HG02870 (cell line): ENCODE measurements around the gene PAEP.

Source experiments
- ATAC-seq: cut with Tn5 transposase; IDR thresholded peaks from one replicate; pipeline ENCODE4 v1.9.1; 2021; ENCODE audit warnings: mild to moderate bottlenecking, moderate library complexity; ENCODE audit not compliant: unreplicated experiment

PAEP gene

DNA sequence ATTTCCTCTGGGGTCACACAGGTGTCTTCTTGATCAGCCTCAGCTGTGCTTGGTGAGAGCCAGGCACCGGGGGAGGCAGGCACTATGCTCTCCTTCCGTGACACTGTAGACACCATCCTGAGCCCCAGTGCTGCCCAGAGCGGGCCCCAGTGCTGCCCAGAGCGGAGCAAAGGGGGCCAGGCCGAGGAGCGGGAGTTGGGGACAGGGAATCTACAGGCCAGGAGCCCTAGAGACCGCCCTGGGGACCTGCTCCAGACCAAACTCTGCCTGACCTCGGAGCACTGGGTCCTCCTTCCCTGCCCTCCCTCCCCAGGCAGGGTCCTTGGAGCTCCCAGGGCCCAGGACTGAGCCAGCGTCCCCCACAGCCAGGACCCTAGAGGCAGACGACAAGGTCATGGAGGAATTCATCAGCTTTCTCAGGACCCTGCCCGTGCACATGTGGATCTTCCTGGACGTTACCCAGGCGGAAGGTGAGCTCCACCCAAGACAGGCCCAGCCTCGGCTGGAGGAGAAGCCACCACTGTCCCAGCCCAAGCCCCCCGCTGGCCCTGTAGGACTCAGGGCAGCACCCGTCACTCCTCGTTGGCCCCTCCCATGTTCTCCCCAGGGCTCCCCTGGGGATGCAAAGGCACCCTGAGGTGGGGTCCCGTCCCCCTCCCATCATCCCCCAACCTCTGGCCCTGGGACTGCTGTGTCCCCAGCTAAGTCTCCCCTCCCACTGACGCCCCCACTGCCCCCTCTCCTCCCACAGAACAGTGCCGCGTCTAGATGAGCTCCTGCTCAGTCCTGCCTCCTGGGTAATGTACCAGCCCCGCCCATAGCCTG, 30.2 kb downstream of the PAEP start:
- ATAC-seq = no peak

- no peak for ATAC-seq
Observed at GRCh38 chr9:135592331-135592590, 30.7 kb downstream of the PAEP start.

GRCh38 chr9:135592625-135593024, 31.1 kb downstream of the PAEP start:
- no peak for ATAC-seq

DNA sequence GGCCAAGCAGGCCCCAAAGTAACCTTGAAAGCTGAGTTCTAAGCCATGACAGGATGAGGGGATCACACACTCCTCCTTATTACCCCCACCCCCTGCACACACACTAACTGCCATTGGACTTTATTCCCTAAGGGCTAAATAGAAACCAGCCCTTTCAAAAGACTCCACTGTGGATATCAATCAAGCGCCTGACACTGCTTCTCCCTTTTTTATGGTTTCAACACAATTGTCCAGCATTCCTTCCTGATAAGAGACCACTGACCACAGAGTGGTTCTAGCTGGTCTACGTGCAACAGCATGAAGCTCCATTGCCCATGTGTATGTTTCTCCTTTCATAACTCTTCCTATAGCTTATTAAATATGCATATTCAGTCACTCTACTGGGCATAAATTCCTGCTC, 34.7 kb downstream of the PAEP start:
- ATAC-seq = no peak

DNA sequence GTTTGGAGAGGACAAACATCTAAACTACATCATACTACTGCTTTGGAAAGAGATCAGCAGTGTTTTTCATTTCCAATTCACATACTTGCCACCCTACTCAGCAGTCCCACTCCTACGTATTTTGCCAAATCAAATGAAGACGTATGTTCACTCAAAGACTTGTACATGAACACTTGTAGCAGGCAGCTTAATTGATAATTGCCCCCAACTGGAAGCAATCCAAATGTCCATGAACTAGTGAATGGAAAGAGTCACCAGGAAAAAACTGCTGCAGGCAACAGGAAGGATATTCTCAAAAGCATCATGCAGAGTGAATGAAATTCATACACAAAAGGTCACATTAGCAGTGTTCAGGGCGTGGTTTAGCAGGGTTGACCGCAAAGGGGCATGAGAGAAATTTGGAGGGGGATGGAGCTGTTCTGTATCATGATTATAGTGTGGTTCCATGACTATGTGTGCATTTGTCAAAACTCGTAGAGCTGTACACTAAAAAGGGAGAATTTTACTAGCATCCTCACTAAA, 38.8 kb downstream of the PAEP start:
- no peak for ATAC-seq

DNA sequence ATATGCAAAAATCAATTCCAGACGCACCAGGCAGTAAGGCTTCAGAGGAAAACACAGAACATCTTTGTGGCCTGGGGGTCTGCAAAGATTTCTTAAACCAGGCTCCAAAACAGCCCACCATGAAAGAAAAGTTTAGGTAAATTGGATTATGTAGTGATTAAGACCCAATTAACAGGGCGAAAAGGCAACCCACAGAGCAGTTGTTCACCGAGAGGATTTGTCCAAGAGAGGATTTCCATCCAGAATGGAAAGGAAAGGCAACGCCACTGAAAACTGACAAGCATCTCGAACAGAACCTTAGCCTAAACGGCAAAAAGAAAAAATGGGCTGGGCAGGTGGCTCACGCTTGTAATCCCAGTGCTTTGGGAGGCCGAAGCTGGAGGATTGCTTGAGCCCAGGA, 40.4 kb downstream of the PAEP start:
- ATAC-seq = no peak

DNA sequence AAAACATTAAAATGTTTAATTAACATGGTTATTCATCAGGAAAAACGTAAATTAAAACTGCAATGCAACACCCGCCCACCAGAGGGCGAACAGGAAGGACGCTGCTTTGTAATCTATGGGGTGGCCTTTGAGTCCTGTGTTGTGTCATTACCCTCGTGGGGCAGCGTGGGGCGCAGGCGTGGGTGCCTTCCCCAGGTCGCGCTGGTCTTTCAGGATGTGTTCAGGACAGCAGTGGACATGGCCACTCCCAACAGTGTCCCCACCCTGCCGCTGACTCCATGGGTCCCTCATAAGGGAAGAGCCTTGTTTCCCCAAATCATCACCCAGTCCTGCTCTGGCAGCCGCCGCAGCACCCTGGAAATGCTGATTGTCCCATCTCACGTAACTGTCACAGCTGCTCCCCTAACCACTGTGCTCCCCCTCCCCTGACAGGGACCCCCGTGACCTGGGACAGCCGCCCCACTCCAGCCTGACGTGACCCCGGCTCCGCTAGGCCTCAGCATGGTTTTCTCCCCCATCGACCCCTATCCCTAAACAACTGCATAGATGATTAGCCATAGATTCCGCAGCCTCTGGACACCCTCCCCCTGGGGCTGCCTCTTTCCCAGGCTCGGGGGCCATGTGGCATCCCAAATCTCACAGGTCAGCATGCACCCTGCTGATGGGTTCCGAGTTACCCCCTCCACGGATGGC, 41.4 kb downstream of the PAEP start:
- ATAC-seq = no peak

DNA sequence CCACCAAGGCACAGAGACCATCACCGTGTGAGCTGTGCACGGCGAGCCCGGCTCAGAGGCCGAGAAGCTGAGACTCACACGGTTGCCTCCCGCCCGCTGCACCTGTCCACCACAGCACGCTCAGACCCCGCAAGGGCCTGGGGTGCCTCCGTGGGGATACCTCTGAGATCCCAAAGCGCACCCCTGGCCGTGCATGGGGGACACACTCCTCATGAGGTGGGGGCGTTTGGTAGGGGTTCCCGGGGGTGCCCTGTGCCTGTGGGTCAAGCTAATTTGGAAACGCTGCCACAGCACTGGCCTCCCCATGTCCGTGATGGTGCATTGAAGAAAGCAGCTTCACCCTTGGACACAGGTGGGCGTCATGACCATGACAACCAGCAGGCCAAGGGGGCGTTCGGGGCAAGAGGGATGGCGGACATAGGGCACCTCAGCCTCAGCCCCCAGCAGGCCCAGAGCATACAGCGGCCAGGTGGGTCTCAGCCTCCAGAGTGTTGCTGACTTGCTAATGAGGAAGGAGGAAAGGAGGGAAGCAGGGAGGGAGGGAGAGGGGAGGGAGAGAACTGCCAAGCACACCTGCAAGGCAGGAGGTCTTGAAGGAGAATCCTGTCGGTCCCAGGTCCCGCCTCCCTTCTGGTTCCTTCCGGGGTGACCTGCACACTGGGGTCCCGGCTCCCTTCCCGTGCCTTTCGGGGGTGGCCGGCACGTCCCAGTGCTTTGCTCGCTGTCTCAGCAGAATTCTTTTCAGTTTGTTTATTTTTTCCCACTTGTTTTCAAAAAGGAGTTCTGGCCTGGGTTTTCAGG, 43.1 kb downstream of the PAEP start:
- ATAC-seq = no peak

- no peak for ATAC-seq
Observed at GRCh38 chr9:135605238-135605781, 43.8 kb downstream of the PAEP start.

DNA sequence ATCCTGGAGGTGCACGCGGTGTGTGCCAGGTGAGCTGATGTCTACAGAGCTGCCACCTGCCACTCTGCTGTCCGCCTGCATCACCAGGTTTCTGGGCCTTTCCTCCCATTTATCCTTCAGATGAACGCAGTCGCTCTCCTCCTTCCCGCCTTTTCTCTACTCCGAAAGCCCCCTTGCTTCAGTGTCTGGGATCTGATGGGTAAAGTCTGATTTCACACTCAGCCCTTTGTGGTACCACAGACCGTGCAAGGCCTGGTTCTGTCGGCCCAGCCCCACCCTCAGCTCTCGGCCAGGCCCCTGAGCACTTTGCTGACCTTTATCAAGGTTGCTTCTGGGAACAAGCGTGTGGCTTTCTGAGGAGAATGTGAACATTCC, 45.3 kb downstream of the PAEP start:
- no peak for ATAC-seq

GRCh38 chr9:135607401-135608293, 46.1 kb downstream of the PAEP start:
- ATAC-seq = no peak

DNA sequence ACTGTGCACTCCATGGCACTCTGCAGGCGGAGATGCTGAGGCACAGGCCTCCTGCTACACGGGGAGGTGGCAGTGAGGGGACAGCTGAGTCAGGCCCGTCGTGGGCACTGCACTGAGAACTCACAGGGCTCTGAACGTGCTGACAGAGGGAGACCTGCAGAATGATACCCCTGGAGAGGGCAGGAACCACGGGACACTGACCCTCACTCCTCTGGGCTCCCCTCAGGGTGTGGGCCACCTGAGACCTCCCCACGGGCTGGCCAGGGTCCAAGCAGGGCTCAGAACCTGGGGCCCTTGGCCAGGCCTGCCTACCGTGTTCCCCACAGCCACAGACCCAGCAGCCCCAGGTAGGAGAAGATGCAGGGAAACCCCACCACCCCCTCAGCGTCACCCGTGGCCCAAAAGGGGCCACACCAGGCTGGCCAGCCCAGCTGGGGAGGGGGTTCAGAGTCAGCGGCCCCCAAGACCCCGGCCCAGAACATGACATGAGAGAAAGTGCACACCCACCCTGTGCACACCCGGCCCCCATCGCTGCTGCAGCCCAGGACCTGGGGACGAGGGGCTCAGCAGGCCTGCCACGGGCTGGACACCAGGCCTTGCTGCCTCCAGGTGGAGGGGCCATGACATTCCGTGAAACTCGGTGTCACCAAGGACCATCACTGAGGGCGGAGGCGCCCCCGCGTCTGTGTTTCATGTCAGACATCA, 46.9 kb downstream of the PAEP start:
- no peak for ATAC-seq

DNA sequence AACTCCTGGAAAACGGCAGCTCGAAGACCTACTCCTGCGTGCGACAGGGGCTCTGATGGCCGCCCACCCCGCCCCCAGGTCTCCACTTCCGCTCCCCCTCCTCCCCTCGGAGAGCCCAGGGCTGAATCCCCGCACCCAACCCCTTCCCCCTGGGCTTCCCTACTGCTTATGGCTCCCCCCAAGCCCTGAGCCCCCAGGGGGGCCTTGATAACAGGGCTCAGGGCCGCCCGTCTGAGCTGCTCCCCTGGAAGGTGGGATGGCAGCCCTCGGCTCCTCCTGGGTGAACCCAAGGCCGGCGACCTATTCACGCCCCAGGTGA, 47.4 kb downstream of the PAEP start:
- no peak for ATAC-seq

DNA sequence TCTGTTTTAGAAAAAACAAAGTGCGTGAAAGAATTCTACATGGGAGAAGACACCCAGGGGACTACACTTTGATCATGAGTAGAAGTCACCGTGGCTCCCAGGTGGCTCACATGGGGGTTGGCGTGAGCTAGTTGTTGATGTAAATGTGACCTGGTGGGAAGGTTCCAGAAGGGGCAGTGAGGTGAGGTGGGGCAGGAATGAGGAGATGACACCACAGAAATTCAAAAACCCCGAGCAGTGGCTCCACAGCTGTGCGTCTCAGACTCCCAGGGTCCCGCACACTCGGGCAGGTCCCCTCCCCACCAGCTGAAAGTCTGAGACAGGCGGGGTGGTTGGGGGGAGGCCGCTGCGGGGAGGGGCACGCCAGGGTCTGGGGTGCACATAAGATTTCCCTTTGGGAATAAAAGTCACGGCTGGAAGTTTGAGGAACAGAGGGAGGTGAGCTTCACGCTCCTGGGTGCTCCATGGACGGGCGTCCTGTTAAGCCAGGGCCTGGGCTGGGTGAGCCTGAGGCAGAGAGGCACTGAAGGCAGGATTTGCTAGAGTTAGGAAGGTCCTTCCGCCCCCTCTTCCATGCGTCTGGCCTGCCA, 47.9 kb downstream of the PAEP start:
- ATAC-seq = no peak

DNA sequence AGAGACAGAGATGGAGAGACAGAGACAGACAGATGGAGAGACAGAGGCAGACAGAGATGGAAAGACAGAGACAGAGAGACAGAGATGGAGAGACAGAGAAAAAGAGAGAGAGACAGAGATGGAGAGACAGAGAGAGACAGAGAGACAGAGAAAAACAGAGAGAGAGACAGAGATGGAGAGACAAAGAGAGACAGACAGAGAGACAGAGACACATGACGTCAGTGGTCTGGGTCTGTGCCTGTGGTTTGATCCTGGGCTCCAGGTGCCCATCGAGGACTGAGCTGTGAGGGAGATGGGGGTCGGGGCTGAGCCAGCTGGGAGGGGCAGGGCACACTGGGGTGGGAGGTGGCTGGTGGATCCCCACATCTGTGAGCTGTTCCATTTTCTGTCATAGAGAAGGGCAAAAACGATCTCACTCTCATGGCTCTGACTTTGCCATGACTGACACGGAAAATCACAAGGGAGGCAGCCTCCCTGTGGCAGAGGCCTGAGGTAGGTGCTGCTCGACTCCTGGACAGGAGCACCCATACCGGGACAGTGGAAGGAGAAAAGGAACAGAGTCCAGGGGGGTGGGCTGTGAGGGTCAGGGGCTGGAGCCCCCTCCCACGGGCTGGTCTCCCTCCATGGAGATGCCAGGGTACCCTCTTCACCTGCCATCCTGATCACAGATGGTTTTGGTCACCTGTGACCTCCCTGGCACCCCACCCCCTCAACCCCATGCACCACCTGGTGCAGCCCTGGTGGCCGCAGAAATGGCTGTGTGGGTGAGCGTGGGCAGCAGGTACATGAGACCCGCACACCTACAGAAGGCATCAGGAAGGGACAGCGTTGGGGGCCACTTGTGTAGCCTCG, 49.0 kb downstream of the PAEP start:
- no peak for ATAC-seq

GRCh38 chr9:135611142-135611874, 49.8 kb downstream of the PAEP start:
- no peak for ATAC-seq

DNA sequence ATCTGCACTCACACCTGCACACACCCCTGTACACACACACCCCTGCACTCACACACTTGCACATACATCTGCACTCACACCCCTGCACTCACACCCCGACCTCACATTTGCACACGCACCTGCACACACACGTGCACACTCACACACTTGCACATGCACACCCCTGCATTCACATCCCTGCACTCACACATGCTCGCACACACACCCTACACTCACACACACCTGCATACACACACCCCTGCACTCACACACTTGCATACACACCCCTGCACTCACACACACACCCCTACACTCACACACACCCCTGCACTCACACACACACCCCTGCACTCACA, 50.3 kb downstream of the PAEP start:
- no peak for ATAC-seq

- no peak for ATAC-seq
Observed at GRCh38 chr9:135612437-135612836, 50.9 kb downstream of the PAEP start.
